K562 (cell line): ENCODE measurements around the gene MYLIP. TPM values are rescaled to one million over a fixed set of nuclear protein-coding genes. Genes with fewer than 3 reads are reported as not detected.
A peak's percentile ranks its signal among the peaks of the same experiment; 100 is the strongest.

Source experiments
- BMI1 ChIP-seq: fragments of 150-350 bp; IDR thresholded peaks from 2 replicates; pipeline ENCODE4 v1.6.1; 2014; ENCODE audit warnings: low read length
- ELF1 ChIP-seq: fragments of 200-800 bp; sonication (Bioruptor generic); IDR thresholded peaks from 2 replicates; pipeline ENCODE4 v1.6.1; 2016; ENCODE audit warnings: missing genetic modification characterization, missing compliant biosample characterization
- FOXP1 ChIP-seq: sonication (generic); formaldehyde crosslinking; IDR thresholded peaks from 2 replicates; pipeline ENCODE4 v1.8.0; 2022; ENCODE audit warnings: mild to moderate bottlenecking, missing genetic modification reagents
- LCOR ChIP-seq: sonication (generic); formaldehyde crosslinking; IDR thresholded peaks from 2 replicates; pipeline ENCODE4 v1.8.0; 2022; ENCODE audit warnings: mild to moderate bottlenecking, missing genetic modification reagents
- MED1 ChIP-seq: sonication (generic); formaldehyde crosslinking; IDR thresholded peaks from 2 replicates; pipeline ENCODE4 v1.8.1; 2023; ENCODE audit warnings: missing genetic modification reagents, borderline replicate concordance
- NR2C2 ChIP-seq, 2 experiments: fragments of 200-800 bp in 1 of 2; sonication (Bioruptor generic) in 1 of 2; sonication (generic) in 1 of 2; formaldehyde crosslinking in 1 of 2; IDR thresholded peaks; 2 replicates each; pipeline versions ENCODE4 v1.6.1 to v1.8.0; 2016 to 2022; ENCODE audit warnings: mild to moderate bottlenecking in 1 of 2, missing compliant biosample characterization in 1 of 2, missing genetic modification characterization in 1 of 2, missing genetic modification reagents in 1 of 2
- RBM22 ChIP-seq: fragments of 200-400 bp; formaldehyde crosslinking; IDR thresholded peaks from 2 replicates; pipeline ENCODE4 v1.6.1; 2018; ENCODE audit warnings: low read length, low read depth; ENCODE audit not compliant: poor library complexity, severe bottlenecking
- SMARCA4 ChIP-seq: fragments of 450-650 bp; IDR thresholded peaks from 2 replicates; pipeline ENCODE4 v1.6.1; 2016
- ZNF175 ChIP-seq: fragments of 200-800 bp; sonication (Bioruptor generic); IDR thresholded peaks from 2 replicates; pipeline ENCODE4 v1.6.1; 2016; ENCODE audit warnings: low read depth, mild to moderate bottlenecking, missing genetic modification characterization, missing compliant biosample characterization
- ZNF212 ChIP-seq: fragments of 450-650 bp; formaldehyde crosslinking; IDR thresholded peaks from 2 replicates; pipeline ENCODE4 v1.4.0; 2020; ENCODE audit warnings: mild to moderate bottlenecking
- ZNF668 ChIP-seq: fragments of 250-450 bp; sonication (Bioruptor Pico); IDR thresholded peaks from 2 replicates; pipeline ENCODE4 v1.8.0; 2022; ENCODE audit warnings: mild to moderate bottlenecking, inconsistent platforms
- ZNF830 ChIP-seq: fragments of 250-450 bp; sonication (Bioruptor Pico); IDR thresholded peaks from 2 replicates; pipeline ENCODE4 v1.5.0; 2021; ENCODE audit warnings: mild to moderate bottlenecking
- polyA plus RNA-seq, 8 experiments: library from polyadenylated mRNA; depleted of rRNA in 4 of 8; stranded (reverse) in 5 of 8; unstranded in 3 of 8; fragments of >200 nt; fragmentation: Nextera tagmentation in 2 of 8; fragmentation: Illumina TruSeq in 1 of 8; extraction: Ambion mirVana in 2 of 8; extraction: Trizol in 1 of 8; gene quantifications; 2 replicates each; pipeline versions ENCODE4 v1.2.1 to v1.2.3, GENCODE V29; 2011 to 2014; ENCODE audit warnings: inconsistent platforms in 1 of 8, missing spikeins in 1 of 8
- total RNA-seq, 7 experiments: library from RNA; depleted of rRNA in 6 of 7; stranded (reverse); fragments of >200 nt in 6 of 7; fragmentation: Illumina TruSeq in 2 of 7; extraction: Trizol in 2 of 7; gene quantifications; 2 replicates each; pipeline versions ENCODE4 v1.2.1 to v1.2.3, GENCODE V29; 2011 to 2021; ENCODE audit warnings: low replicate concordance in 1 of 7
- TF ChIP-seq, protein P1 (sequence below), 2 experiments: fragments of 200-800 bp in 1 of 2; sonication (Bioruptor generic) in 1 of 2; sonication (generic) in 1 of 2; formaldehyde crosslinking in 1 of 2; IDR thresholded peaks in 1 of 2; conservative IDR thresholded peaks in 1 of 2; 2 replicates each; pipeline versions ENCODE4 v1.5.0 to v1.6.1; 2016 to 2020; ENCODE audit warnings: missing compliant biosample characterization in 1 of 2, missing genetic modification characterization in 1 of 2, missing genetic modification reagents in 1 of 2
- TF ChIP-seq, protein P2 (sequence below), 2 experiments: fragments of 250-450 bp in 1 of 2; fragments of 450-650 bp in 1 of 2; sonication (Bioruptor Pico) in 1 of 2; IDR thresholded peaks; 2 replicates each; pipeline versions ENCODE4 v1.6.1 to v1.8.0; 2016 to 2021; ENCODE audit warnings: mild to moderate bottlenecking in 2 of 2, moderate library complexity in 2 of 2, missing compliant biosample characterization in 1 of 2, missing genetic modification characterization in 1 of 2

The MYLIP gene
- total and polyA plus RNA-seq, 9 of the 15 experiments (the other 6 are each of a cell fraction or from before 2014, with no cell fraction given) = 10.8 to 43.5 (median 31.5) TPM

DNA sequence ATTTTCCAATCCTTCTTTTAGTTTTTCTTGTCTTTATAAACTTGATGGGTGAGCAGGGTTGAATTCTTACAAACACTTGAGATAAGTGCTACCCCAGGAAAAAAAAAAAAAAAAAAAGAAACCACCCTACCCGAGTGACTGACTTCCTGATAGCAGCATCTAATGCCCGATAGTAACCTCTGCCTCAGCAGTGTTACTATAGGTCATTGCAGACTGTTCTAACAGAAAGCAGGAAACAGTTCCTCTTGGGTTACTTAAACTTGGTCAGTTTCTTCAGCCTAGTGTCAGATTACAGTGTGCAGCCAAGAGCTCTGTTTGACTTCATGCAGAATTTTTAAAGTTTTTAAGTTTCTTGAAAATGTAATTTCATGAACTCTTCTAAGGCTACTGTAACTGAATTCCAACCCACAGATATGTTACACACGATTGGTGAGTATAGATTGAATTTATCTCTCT, 2.1 kb downstream of the MYLIP start (continued):
- TF ChIP-seq, protein P1, sequence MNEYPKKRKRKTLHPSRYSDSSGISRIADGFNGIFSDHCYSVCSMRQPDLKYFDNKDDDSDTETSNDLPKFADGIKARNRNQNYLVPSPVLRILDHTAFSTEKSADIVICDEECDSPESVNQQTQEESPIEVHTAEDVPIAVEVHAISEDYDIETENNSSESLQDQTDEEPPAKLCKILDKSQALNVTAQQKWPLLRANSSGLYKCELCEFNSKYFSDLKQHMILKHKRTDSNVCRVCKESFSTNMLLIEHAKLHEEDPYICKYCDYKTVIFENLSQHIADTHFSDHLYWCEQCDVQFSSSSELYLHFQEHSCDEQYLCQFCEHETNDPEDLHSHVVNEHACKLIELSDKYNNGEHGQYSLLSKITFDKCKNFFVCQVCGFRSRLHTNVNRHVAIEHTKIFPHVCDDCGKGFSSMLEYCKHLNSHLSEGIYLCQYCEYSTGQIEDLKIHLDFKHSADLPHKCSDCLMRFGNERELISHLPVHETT (CRISPR knock-in tag; conservative IDR thresholded peaks at IDR 0.05 in 1 of 2, IDR thresholded peaks at IDR 0.05 in 1 of 2) = no peak
- TF ChIP-seq BMI1 (no peak), LCOR (CRISPR knock-in tag) (peak; percentile 71; the same call in 1 of the 2 replicates), MED1 (CRISPR knock-in tag) (no peak), ELF1 (peak; percentile 74), NR2C2 (CRISPR knock-in tag; IDR thresholded peaks at IDR 0.05) (no peak), NR2C2 (tag; IDR thresholded peaks at IDR 0.05) (peak; percentile 59), ZNF830 (CRISPR knock-in tag) (no peak), ZNF668 (peak; percentile 33; the same call in 1 of the 2 replicates), RBM22 (no peak), ZNF212 (CRISPR knock-in tag) (no peak), FOXP1 (CRISPR knock-in tag) (no peak), SMARCA4 (0 out of 2 replicates have a peak, but pooled peaks have one; percentile 43), ZNF175 (0 out of 2 replicates have a peak, but pooled peaks have one; percentile 14)
- TF ChIP-seq, protein P2, sequence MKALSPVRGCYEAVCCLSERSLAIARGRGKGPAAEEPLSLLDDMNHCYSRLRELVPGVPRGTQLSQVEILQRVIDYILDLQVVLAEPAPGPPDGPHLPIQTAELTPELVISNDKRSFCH (CRISPR knock-in tag; IDR thresholded peaks at IDR 0.05) = no peak
- TF ChIP-seq, protein P2 (tag; IDR thresholded peaks at IDR 0.05) = no peak
